H7 (cell line): ENCODE measurements around the gene GGT5. TPM values are rescaled to one million over a fixed set of nuclear protein-coding genes. Genes with fewer than 3 reads are reported as not detected.

Source experiments
- total RNA-seq: library from RNA; depleted of rRNA; stranded (reverse); fragments of >200 nt; shearing (Covaris generic); gene quantifications from 2 replicates; pipeline ENCODE4 v1.2.3, GENCODE V29; 2014; rRNA removed

GGT5 gene
- total RNA-seq, 1 experiment from 2014 or later = not detected

Other genes starting within 250 kb of the GGT5 start
- not detected in 2 replicates for gene GSTT4, start 239.6 kb downstream of the GGT5 start, total RNA-seq
- 55.3 and 55.9 TPM in 2 replicates for gene CABIN1, start 233.8 kb downstream of the GGT5 start, total RNA-seq
- gene SUSD2, start 63.6 kb downstream of the GGT5 start, total RNA-seq = 0.83 and 1.3 TPM in 2 replicates
- 23.0 and 27.2 TPM in 2 replicates for gene SPECC1L, start 25.7 kb upstream of the GGT5 start, total RNA-seq
- gene ADORA2A, start 182.5 kb upstream of the GGT5 start, total RNA-seq = 4.0 and 7.0 TPM in 2 replicates